ENCODE measurements around the gene CCL26.
"Not testable (repeated sequence)": the region's sequence is repeated elsewhere in the genome, so short reads cannot be mapped to it uniquely, and the experiment has no call there.

CCL26 gene

GRCh38 chr7:75732764-75733630, 39.0 kb downstream of the CCL26 start:
- TF ChIP-seq CTCF (IDR thresholded peaks at IDR 0.05; ENCODE audit: insufficient read depth, low read length, missing control alignments), result no peak
- CTCF ChIA-PET, result no interaction called here
- peak overlapping the region; percentile 27 for H3K4me3 ChIP-seq (ENCODE audit: low read depth, low read length)
- POLR2A ChIA-PET, result no interaction called here
- DNase-seq (ENCODE audit: low read depth, low spot score), result no peak

GRCh38 chr7:75732016-75732521, 39.9 kb downstream of the CCL26 start:
- ChIA-PET POLR2A (no interaction called here), CTCF (interaction anchor here (1.4 kb wide), 1 partner anchor 24 kb away, joined by 4 read pairs; no protein-coding TSS in a partner anchor)
- H3K4me3 ChIP-seq (ENCODE audit: low read depth, low read length), result no peak overlapping the region
- TF ChIP-seq CTCF (IDR thresholded peaks at IDR 0.05; ENCODE audit: insufficient read depth, low read length, missing control alignments), result no peak
- no peak for DNase-seq (ENCODE audit: low read depth, low spot score)

- ChIA-PET CTCF (no interaction called here), POLR2A (no interaction called here)
- DNase-seq (ENCODE audit: low read depth, low spot score), result no peak
- no peak for TF ChIP-seq CTCF (IDR thresholded peaks at IDR 0.05; ENCODE audit: insufficient read depth, low read length, missing control alignments)
- H3K4me3 ChIP-seq (ENCODE audit: low read depth, low read length), result no peak overlapping the region
These were observed 42.1 kb downstream of the CCL26 start for GRCh38 chr7:75729851-75730274.

GRCh38 chr7:75727881-75728593, 44.0 kb downstream of the CCL26 start:
- ChIA-PET CTCF (interaction anchor here (1.5 kb wide), 1 partner anchor 10 kb away, joined by 4 read pairs; no protein-coding TSS in a partner anchor), POLR2A (no interaction called here)
- no peak for TF ChIP-seq CTCF (IDR thresholded peaks at IDR 0.05; ENCODE audit: insufficient read depth, low read length, missing control alignments)
- no peak for DNase-seq (ENCODE audit: low read depth, low spot score)
- no peak overlapping the region for H3K4me3 ChIP-seq (ENCODE audit: low read depth, low read length)

GRCh38 chr7:75727351-75727750, 44.7 kb downstream of the CCL26 start:
- CTCF ChIA-PET, result interaction anchor here (1.5 kb wide), 1 partner anchor 9 kb away, joined by 4 read pairs; no protein-coding TSS in a partner anchor
- not testable (repeated sequence) for DNase-seq (ENCODE audit: low read depth, low spot score); H3K4me3 ChIP-seq (ENCODE audit: low read depth, low read length)
- POLR2A ChIA-PET, result interaction anchor here (0.7 kb wide), 1 partner anchor 300 kb away, joined by 3 read pairs; no protein-coding TSS in a partner anchor

- no peak for DNase-seq (ENCODE audit: low read depth, low spot score)
These were observed 46.7 kb downstream of the CCL26 start for GRCh38 chr7:75725306-75725705.

More at GRCh38 chr7:75725306-75725705, 46.7 kb downstream of the CCL26 start:
- H3K4me3 ChIP-seq (ENCODE audit: low read depth, low read length), result no peak overlapping the region
- POLR2A ChIA-PET, result no interaction called here
- TF ChIP-seq CTCF (IDR thresholded peaks at IDR 0.05; ENCODE audit: insufficient read depth, low read length, missing control alignments), result no peak
- CTCF ChIA-PET, result no interaction called here

Measured in AG04449 (cell line).